ENCODE results near the gene EVI5. TPM values are rescaled to one million over a fixed set of nuclear protein-coding genes. Genes with fewer than 3 reads are reported as not detected.
"Not testable (repeated sequence)": the region's sequence is repeated elsewhere in the genome, so short reads cannot be mapped to it uniquely, and the experiment has no call there.

Gene EVI5
- total RNA-seq, 2 experiments from 2014 or later: 25.7 to 27.9 TPM

DNA sequence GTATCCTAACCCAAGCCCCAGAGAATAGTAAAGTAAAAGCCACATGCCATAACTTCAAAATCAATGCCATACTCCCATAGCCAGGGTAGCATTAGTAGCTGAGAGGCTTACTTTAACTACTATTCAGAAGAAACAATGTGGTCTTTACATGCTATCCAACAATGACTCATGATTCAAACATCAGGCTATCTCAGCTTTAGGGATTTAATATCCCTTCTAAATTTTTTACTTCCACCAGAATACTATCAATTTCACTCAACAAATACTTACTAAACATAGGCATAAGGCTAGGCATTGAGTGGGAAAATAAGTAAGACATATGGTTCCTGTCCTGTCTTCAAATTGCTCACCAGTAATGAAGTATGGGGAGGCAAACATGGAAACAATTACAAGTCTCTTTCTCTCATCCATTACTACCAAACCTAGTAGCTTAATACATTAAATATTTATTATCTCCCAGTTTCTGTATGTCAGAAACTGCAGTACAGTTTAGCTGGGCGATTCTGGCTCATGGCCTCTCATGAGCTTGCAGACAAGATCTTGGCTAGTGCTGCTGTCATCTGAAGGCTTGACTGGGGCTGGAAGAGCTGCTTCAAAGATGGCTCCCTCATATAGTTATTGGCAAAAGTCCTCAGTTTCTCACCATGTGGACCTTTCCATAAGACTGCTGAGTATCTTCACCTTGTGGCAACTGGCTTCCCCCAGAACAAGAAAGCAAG is 30.7 kb downstream of the EVI5 start:
- ATAC-seq (no peak), DNase-seq (no peak)
- Mint-ChIP-seq H3K4me1 (ENCODE audit: low read depth) (no peaks in the 10 kb centered on the region), H3K9me3 (no peaks in the 10 kb centered on the region), H3K27ac (no peak overlapping the region), H3K27me3 (peaks cover 4% of the 10 kb centered on the region), H3K36me3 (ENCODE audit: low read depth) (no peaks in the 10 kb centered on the region), H3K4me3 (no peak overlapping the region)
- ChIA-PET CTCF (interaction anchor here (2.1 kb wide), 1 partner anchor 64 kb away, joined by 10 read pairs; no protein-coding TSS in a partner anchor), POLR2A (no interaction called here)
- intact Hi-C loops (cut with micrococcal nuclease): loop anchor here (2.0 kb wide), 1 partner anchor 67 kb away; no protein-coding TSS in a partner anchor
- TF ChIP-seq, protein P1, sequence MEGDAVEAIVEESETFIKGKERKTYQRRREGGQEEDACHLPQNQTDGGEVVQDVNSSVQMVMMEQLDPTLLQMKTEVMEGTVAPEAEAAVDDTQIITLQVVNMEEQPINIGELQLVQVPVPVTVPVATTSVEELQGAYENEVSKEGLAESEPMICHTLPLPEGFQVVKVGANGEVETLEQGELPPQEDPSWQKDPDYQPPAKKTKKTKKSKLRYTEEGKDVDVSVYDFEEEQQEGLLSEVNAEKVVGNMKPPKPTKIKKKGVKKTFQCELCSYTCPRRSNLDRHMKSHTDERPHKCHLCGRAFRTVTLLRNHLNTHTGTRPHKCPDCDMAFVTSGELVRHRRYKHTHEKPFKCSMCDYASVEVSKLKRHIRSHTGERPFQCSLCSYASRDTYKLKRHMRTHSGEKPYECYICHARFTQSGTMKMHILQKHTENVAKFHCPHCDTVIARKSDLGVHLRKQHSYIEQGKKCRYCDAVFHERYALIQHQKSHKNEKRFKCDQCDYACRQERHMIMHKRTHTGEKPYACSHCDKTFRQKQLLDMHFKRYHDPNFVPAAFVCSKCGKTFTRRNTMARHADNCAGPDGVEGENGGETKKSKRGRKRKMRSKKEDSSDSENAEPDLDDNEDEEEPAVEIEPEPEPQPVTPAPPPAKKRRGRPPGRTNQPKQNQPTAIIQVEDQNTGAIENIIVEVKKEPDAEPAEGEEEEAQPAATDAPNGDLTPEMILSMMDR (IDR thresholded peaks at IDR 0.05): no peak

DNA sequence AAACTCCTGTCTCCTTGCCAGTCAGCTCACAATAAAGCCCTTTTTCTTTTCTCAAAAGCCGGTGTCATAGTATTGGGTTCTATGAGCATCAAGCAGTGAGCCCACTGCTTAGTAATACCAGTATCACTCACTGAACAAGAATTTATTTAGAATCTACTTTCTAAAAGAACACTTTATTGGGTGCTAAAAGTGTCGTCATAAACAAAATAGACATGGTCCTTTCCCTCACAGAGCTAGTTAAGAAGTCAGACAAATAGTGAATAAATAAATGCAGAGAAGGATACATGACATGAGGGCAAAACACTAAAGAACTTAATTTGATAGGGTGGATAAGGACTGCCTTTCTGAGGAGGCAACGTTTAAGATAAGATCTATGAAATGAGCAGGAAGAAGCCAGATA is 32.2 kb downstream of the EVI5 start:
- ChIA-PET CTCF (interaction anchor here (2.1 kb wide), 1 partner anchor 66 kb away, joined by 10 read pairs; no protein-coding TSS in a partner anchor), POLR2A (no interaction called here)
- Mint-ChIP-seq H3K4me3 (no peak overlapping the region), H3K4me1 (ENCODE audit: low read depth) (no peaks in the 10 kb centered on the region), H3K27ac (no peak overlapping the region), H3K27me3 (peaks cover 4% of the 10 kb centered on the region), H3K36me3 (ENCODE audit: low read depth) (no peaks in the 10 kb centered on the region), H3K9me3 (no peaks in the 10 kb centered on the region)
- no peak for DNase-seq
- intact Hi-C loops (cut with micrococcal nuclease): no loop called here
- TF ChIP-seq, protein P1 (IDR thresholded peaks at IDR 0.05): no peak
- ATAC-seq: no peak

DNA sequence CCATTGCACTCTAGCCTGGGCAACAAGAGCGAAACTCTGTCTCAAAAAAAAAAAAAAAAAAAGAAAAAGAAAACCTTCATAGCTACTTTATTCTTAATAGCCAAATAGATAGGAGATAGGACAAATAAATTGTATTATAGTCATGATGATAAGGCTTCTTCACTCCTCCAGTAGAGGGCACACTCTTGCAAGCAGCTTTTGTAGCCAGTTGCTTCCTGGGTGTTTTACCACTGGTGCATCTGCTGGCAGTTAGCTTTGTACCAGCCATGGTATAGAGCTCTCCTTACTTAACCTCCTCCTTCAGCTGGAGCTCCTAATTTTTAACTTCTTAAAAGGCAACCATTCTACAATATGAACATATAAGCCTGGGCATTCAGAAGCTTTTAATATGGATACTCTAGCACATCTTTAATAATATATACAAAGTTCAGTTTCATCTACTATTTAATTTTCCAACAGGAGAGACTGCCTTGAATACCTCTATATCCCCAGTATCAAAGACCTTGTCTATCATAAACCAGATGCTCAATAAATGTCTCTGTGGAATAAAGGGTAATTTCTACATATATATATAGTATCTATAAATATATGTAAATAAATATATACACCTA is 35.8 kb downstream of the EVI5 start:
- H3K27me3 Mint-ChIP-seq: no peaks in the 10 kb centered on the region
- no peak overlapping the region for H3K4me3 Mint-ChIP-seq
- CTCF ChIA-PET: interaction anchor here (0.6 to 4.1 kb wide), 31 partner anchors 9 to 758 kb away, joined by 3 to 47 read pairs (median 3); partner anchors contain the start of gene RPL5
- ATAC-seq: peak; percentile 74
- H3K4me1 Mint-ChIP-seq (ENCODE audit: low read depth): no peaks in the 10 kb centered on the region
- peak; percentile 51 for DNase-seq
- POLR2A ChIA-PET: no interaction called here
- H3K27ac Mint-ChIP-seq: no peak overlapping the region
- no peaks in the 10 kb centered on the region for H3K9me3 Mint-ChIP-seq
- H3K36me3 Mint-ChIP-seq (ENCODE audit: low read depth): no peaks in the 10 kb centered on the region
- intact Hi-C loops (cut with micrococcal nuclease): loop anchor here (5.0 kb wide), 1 partner anchor 68 kb away; no protein-coding TSS in a partner anchor
- TF ChIP-seq, protein P1 (IDR thresholded peaks at IDR 0.05): peak; percentile 68

DNA sequence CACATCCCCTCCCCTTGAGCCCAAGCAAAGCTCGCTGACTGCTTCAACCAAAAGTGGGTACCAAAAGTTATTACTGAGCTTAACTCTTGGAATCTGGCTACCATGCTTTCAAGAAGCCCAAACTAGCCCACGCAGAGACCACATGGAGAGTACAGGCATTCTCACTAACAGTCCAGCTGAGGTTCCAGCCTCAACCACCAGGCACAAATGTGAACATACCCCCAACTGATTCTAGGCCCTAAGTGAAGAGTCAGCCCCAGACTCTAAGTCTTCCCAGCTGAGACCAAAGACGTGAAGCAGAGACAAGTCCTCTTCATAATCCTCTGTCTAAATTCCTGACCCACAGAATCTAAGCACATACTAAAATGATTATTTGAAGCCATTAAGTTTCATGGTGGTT is 36.8 kb downstream of the EVI5 start:
- no peak overlapping the region for H3K4me3 Mint-ChIP-seq
- no peaks in the 10 kb centered on the region for H3K9me3 Mint-ChIP-seq
- intact Hi-C loops (cut with micrococcal nuclease): loop anchor here (5.0 kb wide), 1 partner anchor 69 kb away; no protein-coding TSS in a partner anchor
- CTCF ChIA-PET: interaction anchor here (0.6 to 4.1 kb wide), 14 partner anchors 8 to 447 kb away, joined by 3 to 47 read pairs (median 9); partner anchors contain the start of gene RPL5
- POLR2A ChIA-PET: no interaction called here
- no peak for ATAC-seq
- no peaks in the 10 kb centered on the region for H3K36me3 Mint-ChIP-seq (ENCODE audit: low read depth)
- TF ChIP-seq, protein P1 (IDR thresholded peaks at IDR 0.05): no peak
- no peak for DNase-seq
- H3K27me3 Mint-ChIP-seq: peaks cover 3% of the 10 kb centered on the region
- no peak overlapping the region for H3K27ac Mint-ChIP-seq
- H3K4me1 Mint-ChIP-seq (ENCODE audit: low read depth): peaks cover 4% of the 10 kb centered on the region

DNA sequence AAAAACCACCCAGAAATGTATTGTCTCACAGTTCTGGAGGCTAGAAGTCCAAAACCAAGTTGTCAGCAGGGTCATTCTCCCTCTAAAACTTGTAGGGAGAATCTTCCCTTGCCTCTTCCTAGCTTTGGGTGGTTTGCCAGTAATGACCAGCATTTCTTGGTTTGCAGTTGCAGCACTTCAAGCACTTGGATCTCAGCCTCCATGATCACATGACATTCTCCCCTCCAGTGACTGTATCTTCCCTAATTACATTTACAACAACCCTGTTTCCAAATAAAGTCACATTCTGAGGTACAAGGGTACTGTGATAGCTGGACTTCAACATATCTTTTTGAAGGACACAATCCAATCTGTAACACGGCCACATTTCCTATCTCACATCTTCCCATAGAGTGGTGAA is 37.2 kb downstream of the EVI5 start:
- H3K36me3 Mint-ChIP-seq (ENCODE audit: low read depth): no peaks in the 10 kb centered on the region
- no peaks in the 10 kb centered on the region for H3K9me3 Mint-ChIP-seq
- TF ChIP-seq, protein P1 (IDR thresholded peaks at IDR 0.05): no peak
- H3K27me3 Mint-ChIP-seq: peaks cover 3% of the 10 kb centered on the region
- H3K27ac Mint-ChIP-seq: no peak overlapping the region
- H3K4me1 Mint-ChIP-seq (ENCODE audit: low read depth): peaks cover 4% of the 10 kb centered on the region
- H3K4me3 Mint-ChIP-seq: no peak overlapping the region
- intact Hi-C loops (cut with micrococcal nuclease): loop anchor here (5.0 kb wide), 1 partner anchor 70 kb away; no protein-coding TSS in a partner anchor
- CTCF ChIA-PET: interaction anchor here (0.6 to 4.1 kb wide), 7 partner anchors 11 to 110 kb away, joined by 3 to 47 read pairs (median 16); partner anchors contain the start of gene RPL5
- ATAC-seq (no peak), DNase-seq (no peak)
- POLR2A ChIA-PET: no interaction called here

DNA sequence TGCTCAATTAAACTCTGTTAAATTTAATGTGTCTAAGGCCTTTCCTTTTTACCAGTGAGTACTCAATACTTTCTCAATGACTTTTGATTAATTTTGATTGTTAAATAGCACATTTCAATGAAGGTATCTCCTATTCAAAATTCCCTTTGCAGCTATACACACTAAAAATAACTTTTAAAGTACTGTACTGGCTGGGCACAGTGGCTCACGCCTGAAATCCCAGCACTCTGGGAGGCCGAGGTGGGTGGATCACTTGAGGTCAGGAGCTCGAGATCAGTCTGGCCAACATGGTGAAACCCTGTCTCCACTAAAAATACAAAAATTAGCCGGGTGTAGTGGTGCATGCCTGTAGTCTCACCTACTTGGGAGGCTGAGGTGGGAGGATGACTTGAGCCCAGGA is 38.7 kb downstream of the EVI5 start:
- DNase-seq; ATAC-seq; H3K27ac Mint-ChIP-seq; H3K9me3 Mint-ChIP-seq; H3K4me1 Mint-ChIP-seq (ENCODE audit: low read depth); POLR2A ChIA-PET; H3K4me3 Mint-ChIP-seq; H3K36me3 Mint-ChIP-seq (ENCODE audit: low read depth); H3K27me3 Mint-ChIP-seq: not testable (repeated sequence)
- intact Hi-C loops (cut with micrococcal nuclease): loop anchor here (5.0 kb wide), 1 partner anchor 71 kb away; no protein-coding TSS in a partner anchor
- CTCF ChIA-PET: interaction anchor here (0.7 to 4.1 kb wide), 3 partner anchors 10 to 72 kb away, joined by 3 to 47 read pairs (median 5); no protein-coding TSS in a partner anchor

Data from activated CD8-positive, alpha-beta T cell treated with anti-CD3 and anti-CD28 coated beads for 36 hours (primary cell).